Right lobe of liver (tissue), 4 donors: Measurements from ENCODE around the gene BCL2.

Source experiments
- POLR2A ChIP-seq: fragments of 450-650 bp; IDR thresholded peaks from one replicate; pipeline ENCODE4 v1.6.1; 2017; ENCODE audit warnings: antibody characterized with exemption, mild to moderate bottlenecking
- TF ChIP-seq, protein P1 (sequence below), 4 donors: fragments of 200-600 bp in 3 of 4; fragments of 450-650 bp in 1 of 4; IDR thresholded peaks; one replicate each; pipeline versions ENCODE4 v1.5.1 to v1.8.0; 2016 to 2022; ENCODE audit warnings: antibody characterized with exemption in 4 of 4, mild to moderate bottlenecking in 2 of 4
- donor health status: DM: no; HTN: no; CAD: no.
- donor health status: DM: no; HTN: no; CAD: no.
- donor health status: DM: no; HTN: yes; CAD: no.

DNA sequence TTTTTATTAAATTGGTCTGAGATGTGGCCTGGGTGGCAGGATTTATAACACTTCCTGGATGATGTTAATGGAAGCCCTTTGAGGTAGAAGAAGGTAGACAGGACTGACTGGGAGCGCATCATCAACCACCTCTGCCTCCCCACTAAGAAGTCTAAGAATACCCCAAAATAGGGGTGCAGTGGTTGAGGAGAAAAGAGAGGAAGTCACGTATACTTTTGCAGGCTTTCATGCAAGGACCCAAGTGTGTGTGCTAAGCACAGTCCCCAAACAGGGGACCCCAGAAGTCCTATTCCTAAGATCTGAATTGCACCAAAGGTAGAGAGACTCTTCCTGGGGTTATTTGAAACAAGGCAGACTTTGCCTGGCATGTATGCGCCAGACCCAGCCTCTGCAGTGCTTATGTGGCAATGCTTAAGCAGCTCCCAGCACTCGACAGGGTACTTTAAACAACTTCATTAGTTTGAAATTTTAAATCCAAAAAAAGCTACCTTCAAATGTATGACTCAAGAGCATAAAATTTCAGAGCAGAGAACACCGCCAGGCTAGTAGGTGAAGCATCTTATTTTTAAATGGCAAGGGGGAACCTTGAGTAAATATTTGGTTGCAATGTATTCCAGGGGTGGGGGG lies 35.3 kb downstream of the BCL2 start:
- TF ChIP-seq, protein P1, sequence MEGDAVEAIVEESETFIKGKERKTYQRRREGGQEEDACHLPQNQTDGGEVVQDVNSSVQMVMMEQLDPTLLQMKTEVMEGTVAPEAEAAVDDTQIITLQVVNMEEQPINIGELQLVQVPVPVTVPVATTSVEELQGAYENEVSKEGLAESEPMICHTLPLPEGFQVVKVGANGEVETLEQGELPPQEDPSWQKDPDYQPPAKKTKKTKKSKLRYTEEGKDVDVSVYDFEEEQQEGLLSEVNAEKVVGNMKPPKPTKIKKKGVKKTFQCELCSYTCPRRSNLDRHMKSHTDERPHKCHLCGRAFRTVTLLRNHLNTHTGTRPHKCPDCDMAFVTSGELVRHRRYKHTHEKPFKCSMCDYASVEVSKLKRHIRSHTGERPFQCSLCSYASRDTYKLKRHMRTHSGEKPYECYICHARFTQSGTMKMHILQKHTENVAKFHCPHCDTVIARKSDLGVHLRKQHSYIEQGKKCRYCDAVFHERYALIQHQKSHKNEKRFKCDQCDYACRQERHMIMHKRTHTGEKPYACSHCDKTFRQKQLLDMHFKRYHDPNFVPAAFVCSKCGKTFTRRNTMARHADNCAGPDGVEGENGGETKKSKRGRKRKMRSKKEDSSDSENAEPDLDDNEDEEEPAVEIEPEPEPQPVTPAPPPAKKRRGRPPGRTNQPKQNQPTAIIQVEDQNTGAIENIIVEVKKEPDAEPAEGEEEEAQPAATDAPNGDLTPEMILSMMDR (IDR thresholded peaks at IDR 0.05): no peak
- no peak for TF ChIP-seq POLR2A
